22Rv1 (cell line): ENCODE results near the gene SRXN1.

Experiments used
- H3K27ac ChIP-seq: fragments of 450-650 bp; 2 replicates; pipeline ENCODE4 v1.5.1; 2017
- CTCF ChIP-seq: fragments of 450-650 bp; IDR thresholded peaks from 2 replicates; pipeline ENCODE4 v1.5.1; 2017; ENCODE audit warnings: mild to moderate bottlenecking
- ZFX ChIP-seq: fragments of 450-650 bp; IDR thresholded peaks from 2 replicates; pipeline ENCODE4 v1.6.1; 2017; ENCODE audit warnings: antibody characterized with exemption, borderline replicate concordance

The SRXN1 gene

GRCh38 chr20:602111-602970 is 50.7 kb downstream of the SRXN1 start:
- no peak overlapping the region for H3K27ac ChIP-seq
- no peak for TF ChIP-seq ZFX

GRCh38 chr20:600736-601135 is 52.3 kb downstream of the SRXN1 start:
- no peak for TF ChIP-seq ZFX
- no peak for TF ChIP-seq CTCF
- no peak overlapping the region for H3K27ac ChIP-seq

- H3K27ac ChIP-seq, result no peak overlapping the region
- TF ChIP-seq ZFX, result no peak
- TF ChIP-seq CTCF, result no peak
Observed at GRCh38 chr20:600141-600540, 52.9 kb downstream of the SRXN1 start.

- no peak overlapping the region for H3K27ac ChIP-seq
- no peak for TF ChIP-seq ZFX
- TF ChIP-seq CTCF, result no peak
Observed at GRCh38 chr20:598133-598850, 54.7 kb downstream of the SRXN1 start.

- TF ChIP-seq CTCF (no peak), ZFX (no peak)
- H3K27ac ChIP-seq, result no peak overlapping the region
Observed at GRCh38 chr20:597560-597959, 55.4 kb downstream of the SRXN1 start.
